Trophoblast cell (in vitro differentiated cells and primary cell): ENCODE results near the gene G6PD.

Experiments used
- DNase-seq, 2 donors: peaks; one replicate each; pipeline ENCODE4 v3.0.0-alpha.2; 2016
- H2AFZ ChIP-seq: 2 replicates; pipeline ENCODE4 v1.6.1; 2013; ENCODE audit warnings: low read length, moderate library complexity, mild to moderate bottlenecking; ENCODE audit not compliant: insufficient read depth, poor library complexity
- H2AK5ac ChIP-seq: 2 replicates; pipeline ENCODE4 v1.6.1; 2013; ENCODE audit warnings: mild to moderate bottlenecking, low read length
- H2BK120ac ChIP-seq: 2 replicates; pipeline ENCODE4 v1.6.1; 2013; ENCODE audit warnings: low read length, mild to moderate bottlenecking, moderate library complexity; ENCODE audit not compliant: insufficient read depth, poor library complexity
- H2BK12ac ChIP-seq: 2 replicates; pipeline ENCODE4 v1.6.1; 2013; ENCODE audit warnings: mild to moderate bottlenecking, low read length, moderate library complexity
- H2BK5ac ChIP-seq: 2 replicates; pipeline ENCODE4 v1.6.1; 2013; ENCODE audit warnings: low read length, low read depth, moderate library complexity, mild to moderate bottlenecking; ENCODE audit not compliant: poor library complexity
- H3K14ac ChIP-seq: 2 replicates; pipeline ENCODE4 v1.6.1; 2013; ENCODE audit warnings: mild to moderate bottlenecking, low read length
- H3K18ac ChIP-seq: 2 replicates; pipeline ENCODE4 v1.6.1; 2013; ENCODE audit warnings: mild to moderate bottlenecking, low read length
- H3K23ac ChIP-seq: 2 replicates; pipeline ENCODE4 v1.6.1; 2013; ENCODE audit warnings: low read length
- H3K27ac ChIP-seq: 2 replicates; pipeline ENCODE4 v1.5.1; 2013; ENCODE audit warnings: low read depth, mild to moderate bottlenecking, inconsistent platforms, low read length, moderate library complexity
- H3K27me3 ChIP-seq: 2 replicates; pipeline ENCODE4 v1.6.1; 2013; ENCODE audit warnings: inconsistent platforms, mild to moderate bottlenecking, low read length, moderate library complexity; ENCODE audit not compliant: insufficient read depth
- H3K36me3 ChIP-seq, 2 experiments: 1 replicate in 1 of 2; 2 replicates in 1 of 2; pipeline ENCODE4 v1.6.1; 2013; ENCODE audit warnings: low read length in 2 of 2, mild to moderate bottlenecking in 2 of 2, moderate library complexity in 1 of 2; ENCODE audit not compliant: insufficient read depth in 2 of 2, control insufficient read depth in 1 of 2
- H3K4ac ChIP-seq: 2 replicates; pipeline ENCODE4 v1.6.1; 2013; ENCODE audit warnings: low read depth, mild to moderate bottlenecking, low read length, moderate library complexity
- H3K4me1 ChIP-seq, 2 experiments: 1 replicate in 1 of 2; 2 replicates in 1 of 2; pipeline ENCODE4 v1.6.1; 2013; ENCODE audit warnings: low read length in 2 of 2, mild to moderate bottlenecking in 2 of 2, moderate library complexity in 1 of 2; ENCODE audit not compliant: insufficient read depth in 2 of 2, control insufficient read depth in 1 of 2
- H3K4me2 ChIP-seq: 2 replicates; pipeline ENCODE4 v1.6.1; 2013; ENCODE audit warnings: inconsistent platforms, mild to moderate bottlenecking, low read length, moderate library complexity
- H3K4me3 ChIP-seq: 2 replicates; pipeline ENCODE4 v1.5.1; 2013; ENCODE audit warnings: mild to moderate bottlenecking, low read depth, low read length, inconsistent platforms
- H3K79me1 ChIP-seq: one replicate; pipeline ENCODE4 v1.6.1; 2013; ENCODE audit warnings: low read length
- H3K79me2 ChIP-seq: 2 replicates; pipeline ENCODE4 v1.6.1; 2013; ENCODE audit warnings: low read length, mild to moderate bottlenecking; ENCODE audit not compliant: control insufficient read depth, insufficient read depth, poor library complexity
- H3K9ac ChIP-seq: 2 replicates; pipeline ENCODE4 v1.6.1; 2013; ENCODE audit warnings: mild to moderate bottlenecking, low read length
- H3K9me3 ChIP-seq: 2 replicates; pipeline ENCODE4 v1.6.1; 2013; ENCODE audit warnings: low read depth, mild to moderate bottlenecking, control low read depth, inconsistent platforms, low read length; ENCODE audit not compliant: insufficient read depth
- H4K12ac ChIP-seq: 2 replicates; pipeline ENCODE4 v1.6.1; 2013; ENCODE audit warnings: low read depth, mild to moderate bottlenecking, low read length, moderate library complexity
- H4K8ac ChIP-seq: 2 replicates; pipeline ENCODE4 v1.6.1; 2013; ENCODE audit warnings: low read depth, mild to moderate bottlenecking, low read length, moderate library complexity
- H4K91ac ChIP-seq: one replicate; pipeline ENCODE4 v1.6.1; 2013; ENCODE audit warnings: low read depth, mild to moderate bottlenecking, low read length, moderate library complexity
- WGBS: extraction: QIAGEN DNeasy Blood & Tissue Kit; methylation state at CpG from one replicate; pipeline ENCODE4 v1.1.7; 2013; ENCODE audit warnings: missing lambda C conversion rate; ENCODE audit not compliant: insufficient read length, insufficient coverage; ENCODE audit errors: extremely low coverage; 5-methylcytosine and 5-hydroxymethylcytosine counted together

G6PD gene

DNA sequence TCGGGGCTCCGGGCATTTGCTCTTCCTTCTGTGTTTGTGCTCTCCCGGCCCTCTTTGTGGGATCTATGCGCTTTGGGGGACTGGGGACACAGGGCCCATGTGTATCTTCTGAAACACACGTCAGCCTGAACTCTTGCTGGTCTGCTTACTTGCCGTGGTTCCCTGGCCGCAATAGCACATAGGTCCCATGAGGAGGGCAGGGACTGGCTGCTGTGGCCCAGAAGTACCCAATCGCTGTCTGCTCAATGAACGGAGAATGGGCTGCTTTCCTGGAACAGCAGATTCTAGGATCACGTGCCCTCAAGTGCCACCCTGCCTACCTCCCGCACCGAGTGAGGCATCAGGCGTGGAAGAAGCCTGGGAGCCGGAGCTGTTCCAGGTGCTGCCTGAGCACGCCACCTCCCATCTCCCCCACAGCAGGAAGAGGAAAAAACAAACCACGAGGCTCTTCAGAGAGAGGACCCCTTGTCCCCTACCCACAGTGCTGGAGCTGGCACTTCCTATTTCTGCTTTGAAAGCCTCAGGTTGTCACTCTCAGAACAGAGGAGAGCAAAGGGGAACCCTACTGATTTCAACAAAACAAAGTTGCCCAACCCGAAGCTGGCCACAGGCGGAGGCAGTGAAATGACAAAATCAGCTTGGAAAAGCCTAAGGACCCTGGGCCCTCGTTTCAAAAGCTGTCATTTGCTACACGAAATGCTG is 3.8 kb downstream of the G6PD start:
- no CpG with 5 or more reads among the region's 20 CpGs for WGBS
- Histone ChIP-seq H3K4ac (no peak overlapping the region), H2BK120ac (no peak overlapping the region), H3K18ac (peak overlapping the region; percentile 64), H3K4me1 (peaks cover 15 to 26% of the 10 kb centered on the region in 2 experiments), H3K79me1 (peaks cover 18% of the 10 kb centered on the region), H3K27ac (peak overlapping the region; percentile 78), H4K8ac (peak overlapping the region; percentile 30), H2AK5ac (peak overlapping the region; percentile 29), H3K14ac (no peak overlapping the region), H2BK5ac (no peak overlapping the region), H3K23ac (no peak overlapping the region), H3K4me2 (no peak overlapping the region), H2AFZ (no peak overlapping the region), H3K9ac (no peak overlapping the region), H3K36me3 (peaks cover 24 to 28% of the 10 kb centered on the region in 2 experiments), H4K91ac (peak overlapping the region; percentile 53), H2BK12ac (peak overlapping the region; percentile 74), H3K4me3 (no peak overlapping the region), H3K79me2 (peaks cover 10% of the 10 kb centered on the region), H3K9me3 (no peaks in the 10 kb centered on the region), H4K12ac (no peak overlapping the region), H3K27me3 (no peaks in the 10 kb centered on the region)
- DNase-seq, result peak in 1 of 2 donors; percentile 10

DNA sequence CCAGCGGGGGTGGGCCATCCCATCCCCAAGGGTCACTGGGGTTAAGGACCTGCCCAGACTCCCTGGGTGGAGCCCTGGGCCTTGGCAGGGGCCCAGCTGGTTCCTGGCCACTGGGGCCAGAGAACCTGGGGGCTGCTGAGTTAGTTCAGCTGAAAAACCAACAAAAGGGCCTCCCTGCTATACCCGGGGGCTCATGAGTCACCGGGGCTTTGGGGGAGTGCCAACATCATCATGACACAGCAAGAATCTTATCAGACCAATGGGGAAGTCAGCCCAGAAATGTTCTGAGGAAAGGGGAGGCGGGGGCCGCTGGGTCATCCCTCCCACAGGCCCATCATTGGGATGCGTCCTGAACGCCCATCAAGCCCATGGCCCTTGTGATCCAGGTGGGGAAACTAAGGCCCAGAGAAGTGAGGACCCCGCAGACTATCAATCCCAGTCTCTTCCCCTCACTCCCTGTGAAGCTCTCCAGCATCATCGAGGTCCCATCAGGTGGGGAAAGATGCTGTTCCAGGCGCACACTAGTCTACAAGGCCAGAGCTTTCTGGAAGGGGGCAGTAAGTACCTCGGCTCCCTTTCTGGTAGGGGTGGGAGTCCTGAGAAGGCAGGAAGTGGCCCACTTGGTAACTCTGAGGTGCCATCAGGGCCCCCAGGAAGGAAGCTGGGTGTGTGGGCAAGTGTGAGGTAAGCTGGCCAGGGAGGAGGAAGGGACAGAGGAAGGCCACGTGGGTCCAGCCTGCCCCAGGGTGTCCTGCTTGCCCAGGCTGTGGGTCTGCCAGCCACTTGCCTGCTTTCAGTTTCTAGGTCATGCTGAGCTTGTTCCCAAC is 4.5 kb downstream of the G6PD start:
- no peaks in the 10 kb centered on the region for H3K27me3 ChIP-seq
- H3K4me3 ChIP-seq, result no peak overlapping the region
- peak overlapping the region; percentile 47 for H2BK5ac ChIP-seq
- H3K79me2 ChIP-seq, result peaks cover 8% of the 10 kb centered on the region
- H3K36me3 ChIP-seq, result peaks cover 24 to 28% of the 10 kb centered on the region in 2 experiments
- H2BK120ac ChIP-seq, result peak overlapping the region; percentile 53
- H2AK5ac ChIP-seq, result peak overlapping the region; percentile 29
- peaks cover 15 to 26% of the 10 kb centered on the region in 2 experiments for H3K4me1 ChIP-seq
- peak overlapping the region; percentile 52 for H4K8ac ChIP-seq
- no peak overlapping the region for H3K9ac ChIP-seq
- H3K18ac ChIP-seq, result peak overlapping the region; percentile 64
- peak overlapping the region; percentile 53 for H4K91ac ChIP-seq
- no peak overlapping the region for H3K4me2 ChIP-seq
- peaks cover 14% of the 10 kb centered on the region for H3K79me1 ChIP-seq
- peak overlapping the region; percentile 75 for H3K14ac ChIP-seq
- H3K4ac ChIP-seq, result no peak overlapping the region
- H3K27ac ChIP-seq, result peak overlapping the region; percentile 78
- WGBS, result no CpG with 5 or more reads among the region's 12 CpGs
- peak overlapping the region; percentile 74 for H4K12ac ChIP-seq
- H3K9me3 ChIP-seq, result no peaks in the 10 kb centered on the region
- peak overlapping the region; percentile 74 for H2BK12ac ChIP-seq
- H2AFZ ChIP-seq, result no peak overlapping the region
- H3K23ac ChIP-seq, result no peak overlapping the region
- DNase-seq, result no peak

DNA sequence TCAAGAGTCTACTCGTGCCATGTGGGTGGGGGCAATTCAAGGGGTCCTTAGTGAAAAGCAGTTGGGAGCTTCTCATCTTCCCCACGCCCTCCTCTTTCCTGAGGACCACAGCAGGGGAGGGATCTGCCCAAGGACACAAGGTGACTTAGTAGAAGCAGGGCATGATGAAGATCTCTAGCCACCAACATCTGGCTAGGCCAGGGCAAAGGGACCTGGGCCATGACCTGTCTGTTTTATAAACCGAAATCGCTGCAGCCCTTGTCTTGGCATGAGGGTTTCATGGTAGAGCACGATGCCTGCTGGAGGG is 5.1 kb downstream of the G6PD start:
- no peak overlapping the region for H2AK5ac ChIP-seq
- DNase-seq, result no peak
- H3K27me3 ChIP-seq, result no peaks in the 10 kb centered on the region
- peak overlapping the region; percentile 1 for H4K91ac ChIP-seq
- H3K9me3 ChIP-seq, result no peaks in the 10 kb centered on the region
- no peak overlapping the region for H3K14ac ChIP-seq
- H3K79me2 ChIP-seq, result peaks cover 8% of the 10 kb centered on the region
- no peak overlapping the region for H3K23ac ChIP-seq
- H4K12ac ChIP-seq, result no peak overlapping the region
- H3K27ac ChIP-seq, result peak overlapping the region; percentile 78
- no peak overlapping the region for H4K8ac ChIP-seq
- H2AFZ ChIP-seq, result no peak overlapping the region
- peaks cover 15 to 26% of the 10 kb centered on the region in 2 experiments for H3K4me1 ChIP-seq
- no peak overlapping the region for H3K4me3 ChIP-seq
- H3K9ac ChIP-seq, result no peak overlapping the region
- no peak overlapping the region for H2BK5ac ChIP-seq
- WGBS, result no CpG with 5 or more reads among the region's 5 CpGs
- H3K4ac ChIP-seq, result no peak overlapping the region
- H2BK120ac ChIP-seq, result no peak overlapping the region
- H2BK12ac ChIP-seq, result no peak overlapping the region
- H3K18ac ChIP-seq, result no peak overlapping the region
- H3K79me1 ChIP-seq, result peaks cover 11% of the 10 kb centered on the region
- no peak overlapping the region for H3K4me2 ChIP-seq
- peaks cover 24 to 28% of the 10 kb centered on the region in 2 experiments for H3K36me3 ChIP-seq

DNA sequence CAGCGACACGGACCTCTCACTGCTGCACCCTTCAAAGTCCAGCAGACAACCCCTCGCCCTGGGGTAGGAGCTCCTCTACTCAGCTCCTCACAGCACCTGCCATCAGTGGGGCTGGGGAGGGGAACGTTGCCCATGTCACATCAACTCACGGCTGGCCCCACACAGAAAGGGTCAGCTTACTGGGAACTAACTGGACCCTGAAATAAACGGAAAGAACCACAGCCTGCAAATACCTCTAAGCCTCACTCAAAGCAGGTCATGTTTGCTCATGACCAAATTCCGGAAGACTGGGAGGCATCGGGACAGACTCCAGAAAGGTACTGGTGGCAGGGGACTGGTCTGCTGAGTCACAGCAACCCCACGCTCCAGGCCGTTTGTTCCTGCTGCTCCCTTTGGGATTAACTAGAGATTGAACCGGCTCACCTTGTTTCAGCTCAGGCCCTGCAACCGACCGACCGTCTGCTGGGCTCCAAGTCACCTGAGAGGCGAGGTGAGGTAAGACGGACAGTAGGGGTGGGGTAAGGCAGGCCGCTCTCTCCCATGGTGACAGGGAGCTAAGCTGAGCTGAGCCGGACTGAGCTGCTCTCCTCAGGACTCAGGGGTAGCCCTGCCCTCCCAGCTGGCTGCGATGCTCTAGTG is 5.6 kb downstream of the G6PD start:
- H2AFZ ChIP-seq, result no peak overlapping the region
- H4K8ac ChIP-seq, result peak overlapping the region; percentile 69
- H3K4me2 ChIP-seq, result no peak overlapping the region
- H3K9me3 ChIP-seq, result no peaks in the 10 kb centered on the region
- H3K9ac ChIP-seq, result no peak overlapping the region
- no peak overlapping the region for H3K23ac ChIP-seq
- no CpG with 5 or more reads among the region's 19 CpGs for WGBS
- peaks cover 4% of the 10 kb centered on the region for H3K79me2 ChIP-seq
- peaks cover 25 to 29% of the 10 kb centered on the region in 2 experiments for H3K36me3 ChIP-seq
- peak overlapping the region; percentile 72 for H2BK5ac ChIP-seq
- DNase-seq, result no peak
- peak overlapping the region; percentile 46 for H2BK120ac ChIP-seq
- peaks cover 9% of the 10 kb centered on the region for H3K79me1 ChIP-seq
- peak overlapping the region; percentile 60 for H3K14ac ChIP-seq
- H3K4ac ChIP-seq, result no peak overlapping the region
- H3K27me3 ChIP-seq, result no peaks in the 10 kb centered on the region
- H2BK12ac ChIP-seq, result peak overlapping the region; percentile 36
- no peak overlapping the region for H3K4me3 ChIP-seq
- H3K27ac ChIP-seq, result peak overlapping the region; percentile 78
- no peak overlapping the region for H4K12ac ChIP-seq
- peak overlapping the region; percentile 41 for H2AK5ac ChIP-seq
- peaks cover 14 to 23% of the 10 kb centered on the region in 2 experiments for H3K4me1 ChIP-seq
- H4K91ac ChIP-seq, result peak overlapping the region; percentile 64
- H3K18ac ChIP-seq, result peak overlapping the region; percentile 51
